Panc1 (cell line): ENCODE measurements around the gene CCDC40. TPM values are rescaled to one million over a fixed set of nuclear protein-coding genes. Genes with fewer than 3 reads are reported as not detected.

Source experiments
- ATAC-seq: fragments of 200-7000 bp; cut with Tn5 transposase; 2 replicates; pipeline ENCODE4 v1.9.1; 2020; ENCODE audit warnings: mild to moderate bottlenecking, moderate library complexity
- BruUV-seq: library from RNA; stranded (reverse); fragments of 400-500 nt; replicated peaks from 2 replicates; lab custom pipeline; 2021; lab: Mats Ljungman, UMichigan
- CTCF ChIA-PET: fragments of 300-600 bp; sonication (Branson Sonifier 250); formaldehyde crosslinking; loops from one replicate; lab custom pipeline; 2022; ENCODE audit warnings: antibody characterized with exemption; lab: Charles Lee
- POLR2A ChIA-PET: fragments of 300-600 bp; sonication (Branson Sonifier 250); formaldehyde crosslinking; loops from one replicate; lab custom pipeline; 2022; ENCODE audit warnings: antibody characterized with exemption; lab: Charles Lee
- DNase-seq: peaks from one replicate; pipeline ENCODE4 v3.0.0-alpha.2; 2010; ENCODE audit warnings: low read depth, low spot score
- H3K27ac ChIP-seq: 2 replicates; pipeline ENCODE4 v1.5.1; 2011; ENCODE audit warnings: mild to moderate bottlenecking, low read length, inconsistent platforms
- H3K27me3 ChIP-seq: fragments of 200-500 bp; sonication (Bioruptor generic); 2 replicates; pipeline ENCODE4 v1.6.0; 2014; ENCODE audit warnings: low read length, inconsistent platforms; ENCODE audit not compliant: control insufficient read depth, insufficient read depth
- H3K36me3 ChIP-seq: fragments of 200-500 bp; sonication (Bioruptor generic); 2 replicates; pipeline ENCODE4 v1.5.1; 2014; ENCODE audit warnings: inconsistent platforms, mild to moderate bottlenecking, low read length, moderate library complexity; ENCODE audit not compliant: control insufficient read depth, insufficient read depth
- H3K4me1 ChIP-seq: 2 replicates; pipeline ENCODE4 v1.5.1; 2011; ENCODE audit warnings: inconsistent platforms, mild to moderate bottlenecking, low read length, moderate library complexity; ENCODE audit not compliant: control insufficient read depth, insufficient read depth
- H3K4me3 ChIP-seq, 2 experiments: 2 replicates each; pipeline ENCODE4 v1.5.1; 2011 to 2012; ENCODE audit warnings: low read depth in 2 of 2, low read length in 2 of 2, mild to moderate bottlenecking in 2 of 2, inconsistent platforms in 1 of 2, moderate library complexity in 1 of 2
- H3K9me3 ChIP-seq: fragments of 200-500 bp; sonication (Bioruptor generic); 2 replicates; pipeline ENCODE4 v1.5.1; 2014; ENCODE audit warnings: low read depth, mild to moderate bottlenecking, inconsistent platforms, low read length, moderate library complexity; ENCODE audit not compliant: control insufficient read depth, insufficient read depth
- POLR2AphosphoS5 ChIP-seq: IDR thresholded peaks from 2 replicates; pipeline ENCODE4 v1.6.1; 2012; ENCODE audit warnings: mild to moderate bottlenecking, low read depth, low read length, moderate library complexity
- SIN3A ChIP-seq: IDR thresholded peaks from 2 replicates; pipeline ENCODE4 v1.6.1; 2012; ENCODE audit warnings: low read depth, mild to moderate bottlenecking, low read length, moderate library complexity, borderline replicate concordance; ENCODE audit not compliant: insufficient read depth
- TCF7L2 ChIP-seq: IDR thresholded peaks from 2 replicates; pipeline ENCODE4 v1.6.1; 2011; ENCODE audit warnings: mild to moderate bottlenecking, low read depth, low read length, inconsistent platforms
- in situ Hi-C: cut with HindIII; loops from 2 replicates; pipeline ENCODE4 v1.10.0; 2016; ENCODE audit warnings: low sequenced_read_pairs, low pct_unique_long_range_greater_than_20kb
- intact Hi-C: fragments of 100-400 bp; cut with micrococcal nuclease; formaldehyde crosslinking; loops from one replicate; pipeline ENCODE4 v1.10.0; 2022; ENCODE audit not compliant: unreplicated experiment
- total RNA-seq: library from RNA; stranded (reverse); gene quantifications from one replicate; pipeline ENCODE4 v1.2.1, GENCODE V29; 2021; ENCODE audit not compliant: unreplicated experiment
- TF ChIP-seq, protein P1 (sequence below), 2 experiments: IDR thresholded peaks; 2 replicates each; pipeline ENCODE4 v1.6.1; 2011 to 2012; ENCODE audit warnings: low read depth in 2 of 2, control low read depth in 1 of 2, low read length in 1 of 2, mild to moderate bottlenecking in 1 of 2, moderate library complexity in 1 of 2; ENCODE audit not compliant: insufficient read depth in 1 of 2
- TF ChIP-seq, protein P2 (sequence below): fragments of 450-650 bp; IDR thresholded peaks from 2 replicates; pipeline ENCODE4 v1.5.1; 2017; ENCODE audit warnings: mild to moderate bottlenecking

Gene CCDC40
- total RNA-seq, 1 experiment from 2014 or later = 18.0 TPM

GRCh38 chr17:80030730-80031410, 5.6 kb upstream of the CCDC40 start:
- ATAC-seq (no peak), DNase-seq (no peak)
- H3K36me3 ChIP-seq = no peaks in the 10 kb centered on the region
- H3K27ac ChIP-seq = no peak overlapping the region
- TF ChIP-seq, protein P1, sequence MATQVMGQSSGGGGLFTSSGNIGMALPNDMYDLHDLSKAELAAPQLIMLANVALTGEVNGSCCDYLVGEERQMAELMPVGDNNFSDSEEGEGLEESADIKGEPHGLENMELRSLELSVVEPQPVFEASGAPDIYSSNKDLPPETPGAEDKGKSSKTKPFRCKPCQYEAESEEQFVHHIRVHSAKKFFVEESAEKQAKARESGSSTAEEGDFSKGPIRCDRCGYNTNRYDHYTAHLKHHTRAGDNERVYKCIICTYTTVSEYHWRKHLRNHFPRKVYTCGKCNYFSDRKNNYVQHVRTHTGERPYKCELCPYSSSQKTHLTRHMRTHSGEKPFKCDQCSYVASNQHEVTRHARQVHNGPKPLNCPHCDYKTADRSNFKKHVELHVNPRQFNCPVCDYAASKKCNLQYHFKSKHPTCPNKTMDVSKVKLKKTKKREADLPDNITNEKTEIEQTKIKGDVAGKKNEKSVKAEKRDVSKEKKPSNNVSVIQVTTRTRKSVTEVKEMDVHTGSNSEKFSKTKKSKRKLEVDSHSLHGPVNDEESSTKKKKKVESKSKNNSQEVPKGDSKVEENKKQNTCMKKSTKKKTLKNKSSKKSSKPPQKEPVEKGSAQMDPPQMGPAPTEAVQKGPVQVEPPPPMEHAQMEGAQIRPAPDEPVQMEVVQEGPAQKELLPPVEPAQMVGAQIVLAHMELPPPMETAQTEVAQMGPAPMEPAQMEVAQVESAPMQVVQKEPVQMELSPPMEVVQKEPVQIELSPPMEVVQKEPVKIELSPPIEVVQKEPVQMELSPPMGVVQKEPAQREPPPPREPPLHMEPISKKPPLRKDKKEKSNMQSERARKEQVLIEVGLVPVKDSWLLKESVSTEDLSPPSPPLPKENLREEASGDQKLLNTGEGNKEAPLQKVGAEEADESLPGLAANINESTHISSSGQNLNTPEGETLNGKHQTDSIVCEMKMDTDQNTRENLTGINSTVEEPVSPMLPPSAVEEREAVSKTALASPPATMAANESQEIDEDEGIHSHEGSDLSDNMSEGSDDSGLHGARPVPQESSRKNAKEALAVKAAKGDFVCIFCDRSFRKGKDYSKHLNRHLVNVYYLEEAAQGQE (IDR thresholded peaks at IDR 0.05; ENCODE audit: insufficient read depth in 1 of 2, low read depth in 2 of 2, low read length in 1 of 2) = no peak
- TF ChIP-seq SIN3A (no peak), TCF7L2 (no peak), POLR2AphosphoS5 (no peak)
- TF ChIP-seq, protein P2, sequence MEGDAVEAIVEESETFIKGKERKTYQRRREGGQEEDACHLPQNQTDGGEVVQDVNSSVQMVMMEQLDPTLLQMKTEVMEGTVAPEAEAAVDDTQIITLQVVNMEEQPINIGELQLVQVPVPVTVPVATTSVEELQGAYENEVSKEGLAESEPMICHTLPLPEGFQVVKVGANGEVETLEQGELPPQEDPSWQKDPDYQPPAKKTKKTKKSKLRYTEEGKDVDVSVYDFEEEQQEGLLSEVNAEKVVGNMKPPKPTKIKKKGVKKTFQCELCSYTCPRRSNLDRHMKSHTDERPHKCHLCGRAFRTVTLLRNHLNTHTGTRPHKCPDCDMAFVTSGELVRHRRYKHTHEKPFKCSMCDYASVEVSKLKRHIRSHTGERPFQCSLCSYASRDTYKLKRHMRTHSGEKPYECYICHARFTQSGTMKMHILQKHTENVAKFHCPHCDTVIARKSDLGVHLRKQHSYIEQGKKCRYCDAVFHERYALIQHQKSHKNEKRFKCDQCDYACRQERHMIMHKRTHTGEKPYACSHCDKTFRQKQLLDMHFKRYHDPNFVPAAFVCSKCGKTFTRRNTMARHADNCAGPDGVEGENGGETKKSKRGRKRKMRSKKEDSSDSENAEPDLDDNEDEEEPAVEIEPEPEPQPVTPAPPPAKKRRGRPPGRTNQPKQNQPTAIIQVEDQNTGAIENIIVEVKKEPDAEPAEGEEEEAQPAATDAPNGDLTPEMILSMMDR = no peak
- CTCF ChIA-PET = no interaction called here
- no peaks in the 10 kb centered on the region for H3K27me3 ChIP-seq
- H3K4me1 ChIP-seq = peaks cover 40% of the 10 kb centered on the region
- H3K9me3 ChIP-seq = no peaks in the 10 kb centered on the region
- intact Hi-C loops = no loop called here
- POLR2A ChIA-PET = interaction anchor here (1.0 kb wide), 1 partner anchor 240 kb away, joined by 3 read pairs; no protein-coding TSS in a partner anchor
- in situ Hi-C loops = no loop called here
- no peak overlapping the region for H3K4me3 ChIP-seq
- BruUV-seq = no TSS peak

DNA sequence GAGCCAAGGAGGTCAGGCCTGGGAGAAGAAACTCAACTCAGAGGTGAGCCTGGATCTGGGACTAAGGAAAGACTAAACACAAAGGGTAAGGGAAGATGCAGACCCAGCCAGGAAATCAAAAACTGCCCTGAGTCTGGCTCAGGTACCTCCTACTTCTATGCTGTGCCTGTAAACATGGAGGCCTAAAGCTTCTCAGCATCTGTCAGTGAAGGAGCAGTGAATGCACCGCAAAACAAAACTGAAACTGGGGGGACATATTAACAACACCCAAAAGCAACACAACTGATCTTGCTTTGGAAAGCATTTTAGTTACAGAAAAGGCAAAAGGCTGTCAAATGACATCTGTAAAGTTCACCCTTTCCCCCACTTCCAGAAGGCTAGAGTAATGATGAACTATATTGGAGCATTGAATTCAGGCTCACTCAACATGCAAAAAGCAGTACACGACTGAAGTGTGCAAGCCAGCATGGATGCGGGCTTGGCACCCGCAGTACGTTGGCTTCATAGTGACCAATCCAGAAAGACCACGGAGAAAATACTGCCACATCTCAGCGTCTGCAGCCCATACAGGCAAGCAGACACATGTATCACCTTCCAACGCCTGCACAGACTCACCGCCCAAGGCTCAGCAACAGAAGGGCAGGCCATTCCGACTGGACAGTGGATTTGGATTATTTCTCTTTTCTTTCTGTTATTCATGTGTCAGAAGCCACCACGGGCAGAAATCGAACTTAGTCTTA, 4.6 kb upstream of the CCDC40 start:
- H3K4me3 ChIP-seq = no peak overlapping the region
- H3K36me3 ChIP-seq = peaks cover under 1% of the 10 kb centered on the region; the same call in 1 of the 2 replicates
- CTCF ChIA-PET = interaction anchor here (0.5 kb wide), 1 partner anchor 35 kb away, joined by 3 read pairs; no protein-coding TSS in a partner anchor
- intact Hi-C loops = no loop called here
- BruUV-seq = no TSS peak
- peaks cover 35% of the 10 kb centered on the region for H3K4me1 ChIP-seq
- H3K9me3 ChIP-seq = no peaks in the 10 kb centered on the region
- POLR2A ChIA-PET = interaction anchor here (1.0 kb wide), 1 partner anchor 239 kb away, joined by 3 read pairs; no protein-coding TSS in a partner anchor
- TF ChIP-seq TCF7L2 = no peak
- TF ChIP-seq POLR2AphosphoS5 = no peak
- TF ChIP-seq, protein P2 = no peak
- TF ChIP-seq, protein P1 (IDR thresholded peaks at IDR 0.05; ENCODE audit: insufficient read depth in 1 of 2, low read depth in 2 of 2, low read length in 1 of 2) = no peak
- no peak for TF ChIP-seq SIN3A
- no peak for ATAC-seq
- H3K27me3 ChIP-seq = no peaks in the 10 kb centered on the region
- in situ Hi-C loops = no loop called here
- no peak for DNase-seq
- H3K27ac ChIP-seq = no peak overlapping the region
